DMS79 (cell line): ENCODE data around the gene VGLL2.

Experiments
- DNase-seq: peaks from one replicate; lab custom pipeline; 2025; lab: John Stamatoyannopoulos, UW

The VGLL2 gene

GRCh38 chr6:117269638-117270054 lies 4.3 kb downstream of the VGLL2 start:
- DNase-seq, result no peak

GRCh38 chr6:117270055-117270842 lies 4.9 kb downstream of the VGLL2 start:
- no peak for DNase-seq

GRCh38 chr6:117270843-117271507 lies 5.6 kb downstream of the VGLL2 start:
- DNase-seq, result no peak

GRCh38 chr6:117272032-117272866 lies 6.9 kb downstream of the VGLL2 start:
- no peak for DNase-seq

- no peak for DNase-seq
These were observed 7.5 kb downstream of the VGLL2 start for GRCh38 chr6:117272891-117273290.

GRCh38 chr6:117275205-117275604 lies 9.8 kb downstream of the VGLL2 start:
- DNase-seq, result no peak

- DNase-seq, result no peak
These were observed 10.4 kb downstream of the VGLL2 start for GRCh38 chr6:117275711-117276110.

GRCh38 chr6:117276778-117277316 lies 11.5 kb downstream of the VGLL2 start:
- DNase-seq, result no peak

GRCh38 chr6:117280922-117281321 lies 15.6 kb downstream of the VGLL2 start:
- DNase-seq, result no peak

- no peak for DNase-seq
These were observed 22.8 kb downstream of the VGLL2 start for GRCh38 chr6:117288083-117288715.

GRCh38 chr6:117290173-117290846 lies 25.0 kb downstream of the VGLL2 start:
- no peak for DNase-seq

- DNase-seq, result no peak
These were observed 33.6 kb downstream of the VGLL2 start for GRCh38 chr6:117298941-117299340.

GRCh38 chr6:117303323-117303722 lies 38.0 kb downstream of the VGLL2 start:
- no peak for DNase-seq

- DNase-seq, result no peak
These were observed 39.1 kb downstream of the VGLL2 start for GRCh38 chr6:117304446-117304845.

GRCh38 chr6:117306227-117306790 lies 41.0 kb downstream of the VGLL2 start:
- no peak for DNase-seq

- no peak for DNase-seq
These were observed 42.3 kb downstream of the VGLL2 start for GRCh38 chr6:117307655-117308054.

- DNase-seq, result no peak
These were observed 43.7 kb downstream of the VGLL2 start for GRCh38 chr6:117309069-117309468.

- no peak for DNase-seq
These were observed 44.3 kb downstream of the VGLL2 start for GRCh38 chr6:117309611-117310010.

GRCh38 chr6:117311310-117311709 lies 46.0 kb downstream of the VGLL2 start:
- DNase-seq, result no peak

- DNase-seq, result no peak
These were observed 46.4 kb downstream of the VGLL2 start for GRCh38 chr6:117311726-117312125.

GRCh38 chr6:117317261-117317660 lies 51.9 kb downstream of the VGLL2 start:
- no peak for DNase-seq
